GM19193 (cell line): ENCODE data around the gene ITGA1.

Experiments
- POLR2A ChIP-seq: IDR thresholded peaks from 4 replicates; pipeline ENCODE4 v1.6.1; 2011; ENCODE audit not compliant: insufficient read depth, insufficient read length; ENCODE audit errors: extremely low read depth

ITGA1 gene

GRCh38 chr5:52884453-52884852 is 96.7 kb downstream of the ITGA1 start:
- TF ChIP-seq POLR2A = no peak

GRCh38 chr5:52885614-52886013 is 97.9 kb downstream of the ITGA1 start:
- TF ChIP-seq POLR2A = no peak

- TF ChIP-seq POLR2A = no peak
Measured at GRCh38 chr5:52886206-52886605, 98.5 kb downstream of the ITGA1 start.

GRCh38 chr5:52887066-52887465 is 99.3 kb downstream of the ITGA1 start:
- no peak for TF ChIP-seq POLR2A

- no peak for TF ChIP-seq POLR2A
Measured at GRCh38 chr5:52888363-52888762, 100.6 kb downstream of the ITGA1 start.

GRCh38 chr5:52892242-52892878 is 104.6 kb downstream of the ITGA1 start:
- TF ChIP-seq POLR2A = no peak

GRCh38 chr5:52893105-52893504 is 105.4 kb downstream of the ITGA1 start:
- no peak for TF ChIP-seq POLR2A

- TF ChIP-seq POLR2A = no peak
Measured at GRCh38 chr5:52893863-52894262, 106.1 kb downstream of the ITGA1 start.

GRCh38 chr5:52894451-52894850 is 106.7 kb downstream of the ITGA1 start:
- no peak for TF ChIP-seq POLR2A

- no peak for TF ChIP-seq POLR2A
Measured at GRCh38 chr5:52895075-52895474, 107.4 kb downstream of the ITGA1 start.

GRCh38 chr5:52895572-52896413 is 108.1 kb downstream of the ITGA1 start:
- no peak for TF ChIP-seq POLR2A

GRCh38 chr5:52896534-52897237 is 109.0 kb downstream of the ITGA1 start:
- no peak for TF ChIP-seq POLR2A

- TF ChIP-seq POLR2A = no peak
Measured at GRCh38 chr5:52897238-52897614, 109.5 kb downstream of the ITGA1 start.

- no peak for TF ChIP-seq POLR2A
Measured at GRCh38 chr5:52898961-52899680, 111.4 kb downstream of the ITGA1 start.

- TF ChIP-seq POLR2A = no peak
Measured at GRCh38 chr5:52903142-52903541, 115.4 kb downstream of the ITGA1 start.
